ENCODE data around the gene LSMEM2.
"Not testable (repeated sequence)": the region's sequence is repeated elsewhere in the genome, so short reads cannot be mapped to it uniquely, and the experiment has no call there.

The LSMEM2 gene

DNA sequence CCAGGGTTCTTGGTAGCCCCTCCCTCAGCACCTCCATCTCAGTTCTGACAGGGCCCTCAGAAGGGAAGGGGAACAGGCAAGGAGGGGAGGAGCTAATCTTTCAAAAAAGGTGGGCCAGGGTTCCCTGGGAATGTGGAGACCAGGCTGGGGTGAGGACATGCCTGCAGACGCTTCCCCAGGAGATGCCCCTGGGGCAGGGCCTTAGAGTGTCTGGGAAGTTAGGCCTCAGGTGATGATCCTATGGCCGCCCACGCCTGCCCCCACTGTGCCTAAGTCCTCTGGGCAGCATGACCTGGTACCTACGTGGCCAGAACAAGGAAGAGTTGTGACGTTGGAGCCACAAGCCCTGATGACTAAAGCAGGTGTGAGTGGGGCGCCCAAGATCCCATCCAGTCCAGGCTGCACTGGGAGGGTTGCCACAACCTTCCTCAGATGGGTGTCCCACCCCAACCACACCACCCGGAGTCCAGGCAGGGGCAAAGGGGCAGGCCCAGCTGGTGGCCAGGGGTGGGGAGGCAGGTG lies 13.9 kb upstream of the LSMEM2 start:
- no peak for DNase-seq

DNA sequence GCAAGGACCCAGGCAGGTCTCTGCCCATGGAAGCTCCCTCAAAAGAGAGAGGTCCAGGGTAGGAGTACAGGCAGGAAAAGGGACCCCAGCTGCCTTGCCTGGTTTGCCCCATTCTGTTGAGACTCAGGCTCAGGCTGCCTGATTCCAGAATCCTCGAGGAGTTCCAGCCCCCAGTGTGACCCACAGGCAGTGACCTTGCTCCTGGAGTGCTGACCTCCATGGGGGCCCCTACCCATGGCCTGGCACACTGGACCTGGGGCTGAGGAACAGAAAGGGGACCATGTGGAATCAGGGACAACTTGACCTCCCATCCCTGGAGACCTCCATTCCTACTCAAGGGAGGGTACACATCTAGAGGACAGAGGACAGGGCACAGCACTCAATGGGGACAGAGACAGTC lies 13.3 kb upstream of the LSMEM2 start:
- no peak for DNase-seq

DNA sequence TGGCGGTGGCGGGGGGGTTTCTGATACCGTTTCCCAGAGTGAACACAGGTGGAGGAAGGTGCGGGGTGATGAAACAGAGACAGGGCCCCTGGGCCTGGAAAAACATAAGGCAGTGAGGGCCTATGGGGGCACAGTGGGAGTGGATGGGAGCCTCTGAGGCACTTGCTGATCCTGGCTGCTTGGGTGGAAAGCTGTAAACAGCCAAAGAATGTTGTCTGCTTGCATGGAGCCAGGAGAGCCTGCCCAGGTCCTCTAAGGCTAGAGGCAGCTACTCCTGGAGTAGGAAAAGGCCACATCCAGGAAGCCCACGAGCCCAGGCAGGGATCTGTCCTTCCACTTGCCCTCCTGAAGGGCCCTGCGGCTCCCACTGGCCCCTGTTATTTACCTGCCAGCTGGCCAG lies 12.9 kb upstream of the LSMEM2 start:
- no peak for DNase-seq

DNA sequence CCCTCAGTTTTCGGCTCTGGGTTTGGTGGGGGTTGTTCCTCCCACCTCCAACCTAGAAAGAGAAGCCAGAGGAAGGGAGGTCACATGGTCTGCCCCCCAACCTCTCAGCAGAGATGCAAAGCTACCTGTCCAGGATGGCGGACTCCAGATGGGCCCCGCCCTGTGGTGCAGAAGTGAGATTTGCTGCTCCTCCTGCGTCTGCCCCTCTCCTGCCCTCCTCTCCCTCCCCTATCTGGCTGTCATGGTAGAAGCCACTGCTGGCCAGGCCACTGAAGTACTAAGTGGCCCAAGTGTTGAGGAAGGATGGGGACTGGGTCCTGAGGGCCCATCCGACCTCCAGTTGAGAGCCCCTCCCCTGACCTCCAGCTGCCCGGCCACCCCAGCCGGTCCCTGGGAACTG lies 12.1 kb upstream of the LSMEM2 start:
- DNase-seq, result no peak

DNA sequence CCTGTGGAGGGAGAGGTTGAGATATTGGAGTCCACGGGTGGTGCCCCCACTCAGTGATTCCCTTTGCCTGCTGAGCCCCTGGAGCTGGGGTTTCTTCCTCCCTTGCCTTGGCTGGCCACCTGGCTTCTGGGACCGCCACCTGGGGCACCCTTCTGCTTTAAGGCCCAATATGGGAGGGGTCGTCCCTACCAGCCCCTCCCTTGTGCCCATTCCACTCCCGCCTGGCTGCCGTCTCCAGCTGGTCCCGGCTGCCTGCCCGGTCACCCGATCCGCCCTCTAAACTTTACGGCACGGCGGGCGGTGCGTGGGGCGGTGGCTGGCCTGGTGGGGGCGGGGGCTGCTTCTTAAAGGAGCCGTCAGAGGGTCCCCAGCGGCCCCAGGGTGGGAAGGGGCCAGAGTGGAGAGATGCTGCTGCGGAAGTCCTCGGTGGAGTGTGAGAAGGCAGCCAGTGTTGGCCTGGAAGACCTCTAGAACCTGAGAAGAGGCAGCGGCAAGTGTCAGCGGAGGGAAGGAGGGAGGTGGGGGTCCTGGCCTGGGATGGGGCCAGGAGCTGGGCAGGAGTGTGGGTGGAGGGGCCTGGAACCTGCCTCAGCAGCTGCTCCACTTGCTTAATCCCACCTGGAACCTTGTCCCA lies 11.5 kb upstream of the LSMEM2 start:
- DNase-seq, result no peak

DNA sequence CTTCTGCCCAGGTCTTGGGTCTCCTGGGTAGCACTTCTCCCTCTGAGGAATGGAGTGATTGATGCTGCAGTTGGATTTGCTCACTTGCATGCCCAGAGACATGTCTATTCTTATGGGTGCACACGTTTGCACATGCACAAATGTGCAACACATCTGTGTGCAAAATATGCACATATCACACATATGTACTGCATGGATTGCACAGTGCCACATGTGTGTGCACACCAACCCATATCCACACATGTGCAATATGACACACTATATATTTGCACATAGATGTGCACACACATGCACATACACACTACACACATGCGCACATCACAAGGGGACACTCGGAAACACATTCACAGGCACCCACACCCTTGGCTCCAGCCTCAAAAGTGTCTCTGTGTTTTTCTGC lies 10.6 kb upstream of the LSMEM2 start:
- DNase-seq, result no peak

DNA sequence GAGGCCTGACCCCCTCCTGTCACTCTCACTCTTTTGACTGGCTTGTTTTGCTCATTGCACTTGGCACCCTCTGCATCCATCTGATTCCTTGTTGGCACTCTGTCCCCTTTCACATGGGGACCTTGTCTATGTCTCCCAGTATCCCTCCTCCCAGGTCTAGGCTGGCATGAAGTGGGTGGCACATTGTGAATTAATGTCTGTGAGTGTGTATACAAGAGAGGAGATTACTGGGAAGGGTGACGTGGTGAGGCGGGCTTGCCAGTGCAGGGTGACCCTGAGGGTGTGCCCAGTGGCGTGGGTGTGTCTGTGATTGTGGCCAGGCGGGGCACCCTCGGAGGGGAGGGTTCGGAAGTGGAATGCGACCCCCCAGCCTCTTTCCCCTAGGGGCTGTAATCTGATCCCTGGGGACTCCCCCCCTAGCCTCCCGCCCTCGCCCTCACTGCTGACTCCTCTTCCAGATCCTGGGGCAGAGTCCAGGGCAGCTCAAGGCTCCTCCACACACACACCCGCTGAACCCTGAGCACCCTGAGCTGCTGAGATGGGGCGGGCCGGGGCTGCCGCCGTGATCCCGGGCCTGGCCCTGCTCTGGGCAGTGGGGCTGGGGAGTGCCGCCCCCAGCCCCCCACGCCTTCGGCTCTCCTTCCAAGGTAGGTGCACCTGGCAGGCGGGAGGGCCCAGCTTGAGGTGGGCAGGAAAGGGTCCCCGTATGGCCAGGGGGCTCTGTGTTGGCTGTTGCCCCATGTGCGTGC lies 10.0 kb upstream of the LSMEM2 start, which contains the start of gene SEMA3B:
Gene SEMA3B (plus strand): TSS at position 445 of the 749 bp plus-strand sequence. CDS start 94 bp downstream, at position 539.
- no peak for DNase-seq

DNA sequence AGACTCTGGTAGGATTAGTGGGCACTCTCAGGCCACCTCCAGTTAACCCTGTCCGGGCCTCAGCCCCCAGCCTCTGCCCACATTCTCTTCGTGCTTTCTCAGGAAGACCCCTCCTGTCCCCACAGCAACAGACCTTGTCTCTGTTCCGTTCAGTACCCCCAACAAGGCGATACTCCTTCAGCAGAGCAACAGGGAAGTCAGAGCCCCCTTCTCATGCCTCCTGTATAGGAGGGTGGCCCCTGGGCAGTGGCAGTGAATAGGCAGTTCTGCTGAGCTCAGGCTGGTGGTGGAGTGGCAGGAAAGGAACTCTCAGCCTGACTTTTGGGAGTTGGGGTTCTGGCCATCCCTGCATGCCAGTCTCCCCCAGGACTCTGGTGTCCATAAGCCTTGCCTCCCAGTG lies 9.4 kb upstream of the LSMEM2 start:
- no peak for DNase-seq

DNA sequence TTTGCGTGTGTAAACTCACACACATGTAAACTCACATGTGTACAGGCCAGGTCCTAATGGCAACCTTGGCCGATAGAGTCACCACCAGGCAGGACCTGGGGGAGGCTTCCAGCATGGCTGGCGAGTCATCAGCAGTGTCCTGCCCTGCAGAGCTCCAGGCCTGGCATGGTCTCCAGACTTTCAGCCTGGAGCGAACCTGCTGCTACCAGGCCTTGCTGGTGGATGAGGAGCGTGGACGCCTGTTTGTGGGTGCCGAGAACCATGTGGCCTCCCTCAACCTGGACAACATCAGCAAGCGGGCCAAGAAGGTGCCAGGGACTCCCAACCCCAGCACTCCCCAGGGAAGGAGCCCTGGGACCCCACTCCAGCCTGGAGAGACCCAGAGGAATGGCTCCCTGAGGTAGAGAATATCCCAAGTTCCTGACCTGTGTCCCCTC lies 8.9 kb upstream of the LSMEM2 start:
- no peak for DNase-seq

DNA sequence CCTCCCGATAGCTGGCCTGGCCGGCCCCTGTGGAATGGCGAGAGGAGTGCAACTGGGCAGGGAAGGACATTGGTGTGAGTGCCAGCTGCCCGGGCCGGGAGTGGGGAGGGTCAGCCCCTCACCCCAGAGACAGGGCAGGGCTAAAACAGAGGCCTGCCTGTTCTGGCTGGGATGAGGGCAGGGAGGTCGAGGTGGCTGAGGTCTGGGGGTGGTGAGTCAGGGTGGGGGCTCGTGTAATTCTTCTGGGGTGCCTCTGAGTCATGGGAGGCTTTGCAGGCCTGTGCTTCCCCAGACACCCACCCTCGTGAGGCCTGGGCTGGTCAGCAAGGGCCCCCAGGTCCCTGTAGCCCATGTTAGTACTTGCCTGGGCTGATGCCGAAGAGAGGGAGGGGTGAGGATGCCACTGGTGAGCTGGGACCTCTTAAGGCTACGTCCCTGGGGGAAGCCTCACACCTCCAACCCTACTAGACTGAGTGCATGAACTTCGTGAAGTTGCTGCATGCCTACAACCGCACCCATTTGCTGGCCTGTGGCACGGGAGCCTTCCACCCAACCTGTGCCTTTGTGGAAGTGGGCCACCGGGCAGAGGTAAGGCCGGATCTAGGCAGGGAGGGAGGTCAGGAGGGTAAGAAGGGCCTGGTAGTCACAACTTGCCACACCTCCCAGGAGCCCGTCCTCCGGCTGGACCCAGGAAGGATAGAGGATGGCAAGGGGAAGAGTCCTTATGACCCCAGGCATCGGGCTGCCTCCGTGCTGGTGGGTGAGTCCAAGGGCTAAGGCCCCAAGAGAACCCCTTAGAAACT lies 8.3 kb upstream of the LSMEM2 start:
- no peak for DNase-seq

DNA sequence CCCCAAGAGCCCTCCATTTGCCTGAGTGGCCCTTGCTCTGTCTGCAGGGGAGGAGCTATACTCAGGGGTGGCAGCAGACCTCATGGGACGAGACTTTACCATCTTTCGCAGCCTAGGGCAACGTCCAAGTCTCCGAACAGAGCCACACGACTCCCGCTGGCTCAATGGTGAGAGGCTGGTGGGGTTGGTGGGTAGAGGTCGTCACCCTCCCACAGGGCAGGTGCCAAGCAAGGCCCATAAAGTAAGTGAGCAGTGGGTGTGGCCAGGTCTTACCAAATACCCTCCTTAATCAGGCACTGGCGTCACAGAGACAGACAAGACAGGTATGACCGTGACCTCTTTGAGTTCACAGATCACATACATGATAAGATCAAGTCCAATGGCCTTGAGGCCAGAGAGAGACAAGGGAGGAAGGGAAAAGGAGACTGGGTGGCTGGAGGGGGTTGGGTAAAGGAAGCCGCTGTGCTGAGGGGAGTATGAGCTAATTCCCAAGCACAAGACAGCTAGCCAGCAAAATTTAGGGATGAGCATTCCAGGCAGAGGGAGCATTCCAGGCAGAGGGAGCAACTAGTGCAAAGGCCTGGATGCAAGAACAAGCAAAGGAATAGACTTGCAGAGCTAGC lies 7.5 kb upstream of the LSMEM2 start:
- no peak for DNase-seq

DNA sequence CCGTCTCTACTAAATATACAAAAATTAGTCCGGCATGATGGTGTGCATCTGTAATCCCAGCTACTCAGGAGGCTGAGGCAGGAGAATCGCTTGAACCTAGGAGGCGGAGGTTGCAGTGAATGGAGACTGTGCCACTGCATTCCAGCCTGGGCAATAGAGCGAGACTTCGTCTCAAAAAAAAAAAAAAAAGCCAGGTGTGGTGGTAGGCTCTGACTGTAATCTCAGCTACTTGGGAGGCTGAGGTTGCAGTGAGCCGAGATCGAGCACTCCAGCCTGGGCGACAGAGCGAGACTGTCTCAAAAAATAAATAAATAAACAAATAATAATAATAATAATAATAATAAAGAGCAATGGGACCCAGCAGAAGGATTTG lies 6.4 kb upstream of the LSMEM2 start:
- not testable (repeated sequence) for DNase-seq

DNA sequence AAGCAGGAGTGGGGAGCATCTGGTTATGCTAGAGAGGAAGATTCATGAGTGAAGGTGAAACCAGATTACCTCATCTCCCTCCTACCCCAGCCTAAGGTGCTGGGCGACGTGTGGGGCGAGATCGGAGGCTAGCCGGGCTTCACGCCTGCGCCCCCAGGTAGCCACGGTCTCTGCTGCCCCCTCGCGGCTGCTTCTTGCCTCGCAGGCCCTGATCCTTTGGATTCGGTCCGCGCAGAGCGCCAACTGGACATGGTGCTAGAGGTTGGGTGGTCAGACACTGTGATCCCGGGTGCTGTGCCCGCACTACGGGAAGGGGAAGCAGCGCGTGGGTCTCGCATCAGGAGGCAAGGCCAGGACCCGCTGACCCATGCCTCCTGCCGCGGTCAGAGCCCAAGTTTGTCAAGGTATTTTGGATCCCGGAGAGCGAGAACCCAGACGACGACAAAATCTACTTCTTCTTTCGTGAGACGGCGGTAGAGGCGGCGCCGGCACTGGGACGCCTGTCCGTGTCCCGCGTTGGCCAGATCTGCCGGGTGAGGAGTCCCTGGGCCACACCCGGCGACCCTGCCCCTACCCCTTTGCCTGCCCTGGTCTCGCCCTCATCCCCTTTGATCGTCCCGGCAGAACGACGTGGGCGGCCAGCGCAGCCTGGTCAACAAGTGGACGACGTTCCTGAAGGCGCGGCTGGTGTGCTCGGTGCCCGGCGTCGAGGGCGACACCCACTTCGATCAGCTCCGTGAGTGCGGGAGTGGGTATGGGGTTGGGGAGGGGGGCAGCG lies 5.8 kb upstream of the LSMEM2 start:
- peak; percentile 61 for DNase-seq

DNA sequence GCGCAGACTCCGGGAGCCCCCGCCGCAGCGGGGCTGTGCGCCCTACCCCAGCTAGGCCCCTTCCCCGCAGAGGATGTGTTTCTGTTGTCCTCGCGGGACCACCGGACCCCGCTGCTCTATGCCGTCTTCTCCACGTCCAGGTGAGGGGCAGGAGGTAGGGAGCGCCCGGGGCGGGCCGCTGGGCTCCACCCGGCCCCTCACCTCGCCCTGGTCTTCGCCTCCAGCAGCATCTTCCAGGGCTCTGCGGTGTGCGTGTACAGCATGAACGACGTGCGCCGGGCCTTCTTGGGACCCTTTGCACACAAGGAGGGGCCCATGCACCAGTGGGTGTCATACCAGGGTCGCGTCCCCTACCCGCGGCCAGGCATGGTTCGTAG lies 5.2 kb upstream of the LSMEM2 start:
- no peak for DNase-seq

DNA sequence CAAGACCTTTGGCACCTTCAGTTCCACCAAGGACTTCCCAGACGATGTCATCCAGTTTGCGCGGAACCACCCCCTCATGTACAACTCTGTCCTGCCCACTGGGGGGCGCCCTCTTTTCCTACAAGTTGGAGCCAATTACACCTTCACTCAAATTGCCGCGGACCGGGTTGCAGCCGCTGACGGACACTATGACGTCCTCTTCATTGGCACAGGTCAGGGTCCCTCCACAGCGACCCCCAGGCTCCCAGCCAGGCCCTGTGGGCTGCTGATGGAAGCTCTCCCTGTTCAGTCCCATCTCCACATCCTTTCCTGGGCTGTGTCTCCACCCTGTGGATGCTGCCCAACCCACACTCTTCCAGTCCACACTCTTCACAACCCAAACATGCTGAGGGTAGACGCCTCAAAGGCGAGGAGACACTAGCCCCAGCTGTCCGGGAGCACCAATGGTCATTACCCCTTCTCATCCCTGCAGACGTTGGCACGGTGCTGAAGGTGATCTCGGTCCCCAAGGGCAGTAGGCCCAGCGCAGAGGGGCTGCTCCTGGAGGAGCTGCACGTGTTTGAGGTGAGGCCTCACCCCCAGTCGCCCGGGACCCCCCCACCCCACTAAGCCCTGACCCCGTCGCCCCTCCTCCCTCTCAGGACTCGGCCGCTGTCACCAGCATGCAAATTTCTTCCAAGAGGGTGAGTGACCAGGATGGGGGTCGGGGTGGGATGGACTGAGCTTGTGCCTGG lies 4.3 kb upstream of the LSMEM2 start:
- DNase-seq, result peak; percentile 36

DNA sequence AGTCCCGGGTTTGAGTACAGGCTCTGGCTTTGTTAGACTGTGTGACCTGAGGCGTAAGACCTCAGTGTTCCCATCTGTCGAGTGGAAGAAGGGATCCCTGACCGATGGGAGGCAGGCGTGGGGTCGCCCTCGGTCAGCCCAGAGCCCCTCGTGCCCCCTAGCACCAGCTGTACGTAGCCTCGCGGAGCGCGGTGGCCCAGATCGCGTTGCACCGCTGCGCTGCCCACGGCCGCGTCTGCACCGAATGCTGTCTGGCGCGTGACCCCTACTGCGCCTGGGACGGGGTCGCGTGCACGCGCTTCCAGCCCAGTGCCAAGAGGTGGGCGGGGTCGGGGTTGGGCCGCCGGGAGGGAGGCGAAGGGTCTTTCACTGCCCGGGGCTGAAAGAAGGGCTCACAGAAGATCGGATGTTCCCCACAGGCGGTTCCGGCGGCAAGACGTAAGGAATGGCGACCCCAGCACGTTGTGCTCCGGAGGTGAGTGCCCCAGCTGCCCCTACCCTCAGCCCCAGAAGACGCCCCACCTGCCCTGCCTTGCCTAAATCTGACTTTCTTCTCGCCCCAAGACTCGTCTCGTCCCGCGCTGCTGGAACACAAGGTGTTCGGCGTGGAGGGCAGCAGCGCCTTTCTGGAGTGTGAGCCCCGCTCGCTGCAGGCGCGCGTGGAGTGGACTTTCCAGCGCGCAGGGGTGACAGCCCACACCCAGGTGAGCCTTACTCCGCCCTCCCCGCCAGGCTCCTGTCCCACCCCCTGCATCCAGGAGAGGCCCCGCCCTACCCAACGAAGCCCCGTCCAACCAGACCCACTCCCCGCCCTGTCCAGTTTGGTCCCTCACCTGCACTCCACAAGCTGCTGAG lies 3.5 kb upstream of the LSMEM2 start:
- DNase-seq, result no peak

DNA sequence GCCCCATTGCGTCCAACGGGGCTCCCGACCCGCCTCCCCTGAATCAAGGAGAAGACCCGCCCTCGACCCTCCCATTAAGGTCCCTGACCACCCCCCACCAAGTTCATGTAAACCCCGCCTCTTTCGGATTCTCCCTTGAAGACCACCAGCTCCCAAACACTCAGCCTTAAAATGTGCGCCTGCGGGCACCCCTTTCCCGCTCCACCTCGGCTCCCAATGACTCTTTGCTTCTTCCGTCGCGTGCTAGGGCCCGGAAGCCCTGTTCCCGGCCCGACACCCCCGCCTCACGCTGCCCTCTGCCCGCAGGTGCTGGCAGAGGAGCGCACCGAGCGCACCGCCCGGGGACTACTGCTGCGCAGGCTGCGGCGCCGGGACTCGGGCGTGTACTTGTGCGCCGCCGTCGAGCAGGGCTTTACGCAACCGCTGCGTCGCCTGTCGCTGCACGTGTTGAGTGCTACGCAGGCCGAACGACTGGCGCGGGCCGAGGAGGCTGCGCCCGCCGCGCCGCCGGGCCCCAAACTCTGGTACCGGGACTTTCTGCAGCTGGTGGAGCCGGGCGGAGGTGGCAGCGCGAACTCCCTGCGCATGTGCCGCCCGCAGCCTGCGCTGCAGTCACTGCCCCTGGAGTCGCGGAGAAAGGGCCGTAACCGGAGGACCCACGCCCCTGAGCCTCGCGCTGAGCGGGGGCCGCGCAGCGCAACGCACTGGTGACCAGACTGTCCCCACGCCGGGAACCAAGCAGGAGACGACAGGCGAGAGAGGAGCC lies 2.7 kb upstream of the LSMEM2 start:
- no peak for DNase-seq

DNA sequence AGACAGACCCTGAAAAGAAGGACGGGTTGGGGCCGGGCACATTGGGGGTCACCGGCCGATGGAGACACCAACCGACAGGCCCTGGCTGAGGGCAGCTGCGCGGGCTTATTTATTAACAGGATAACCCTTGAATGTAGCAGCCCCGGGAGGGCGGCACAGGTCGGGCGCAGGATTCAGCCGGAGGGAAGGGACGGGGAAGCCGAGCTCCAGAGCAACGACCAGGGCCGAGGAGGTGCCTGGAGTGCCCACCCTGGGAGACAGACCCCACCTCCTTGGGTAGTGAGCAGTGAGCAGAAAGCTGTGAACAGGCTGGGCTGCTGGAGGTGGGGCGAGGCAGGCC lies 2.2 kb upstream of the LSMEM2 start:
- DNase-seq, result no peak

DNA sequence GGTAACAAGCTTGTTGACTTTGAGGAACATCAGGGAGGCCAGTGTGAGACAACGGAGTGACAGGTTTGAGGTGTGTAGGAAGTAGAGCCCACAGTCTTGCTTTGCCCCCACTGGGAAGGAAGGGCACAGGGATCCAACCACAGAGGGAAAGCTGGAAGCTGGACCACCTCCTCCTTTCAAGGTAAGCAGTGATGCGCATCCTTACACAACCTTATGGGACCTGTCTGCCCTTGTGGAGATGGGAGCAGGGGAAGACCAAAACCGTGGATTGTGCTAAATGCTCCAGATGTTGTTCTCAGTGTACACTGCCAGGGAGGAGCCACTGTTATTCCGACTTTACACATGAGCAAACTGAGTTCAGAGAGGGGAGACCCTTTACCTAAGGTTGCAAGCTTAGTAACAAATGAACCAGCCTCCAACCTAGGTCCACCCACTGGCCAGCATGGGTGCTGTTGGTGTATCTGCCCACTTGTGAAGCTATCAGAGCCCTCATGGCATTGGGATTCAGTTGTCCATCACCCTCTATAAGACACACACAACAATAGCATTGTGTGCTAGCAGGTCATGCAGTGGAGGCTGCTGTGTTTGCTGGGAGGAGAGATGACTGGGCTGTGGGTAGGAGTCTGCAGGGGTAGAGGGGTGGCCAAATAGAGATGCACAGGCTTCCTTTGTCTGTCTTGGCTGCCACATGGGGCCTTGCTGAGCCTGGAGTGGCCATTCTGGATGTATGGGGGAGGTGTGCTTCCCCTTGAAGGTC lies 586 bp upstream of the LSMEM2 start:
- no peak for DNase-seq
